K562 (cell line): ENCODE measurements around the gene CERS2. TPM values are rescaled to one million over a fixed set of nuclear protein-coding genes. Genes with fewer than 3 reads are reported as not detected.

Source experiments
- DDX20 ChIP-seq: fragments of 450-650 bp; IDR thresholded peaks from 2 replicates; pipeline ENCODE4 v1.6.1; 2016; ENCODE audit warnings: missing genetic modification characterization, low read depth, mild to moderate bottlenecking, missing compliant biosample characterization, moderate library complexity
- E2F1 ChIP-seq: sonication (generic); formaldehyde crosslinking; IDR thresholded peaks from 2 replicates; pipeline ENCODE4 v1.8.1; 2023; ENCODE audit warnings: mild to moderate bottlenecking, missing genetic modification reagents, moderate library complexity
- EHMT2 ChIP-seq: fragments of 450-650 bp; IDR thresholded peaks from 2 replicates; pipeline ENCODE4 v1.6.1; 2018; ENCODE audit warnings: antibody characterized with exemption
- GATAD2B ChIP-seq: fragments of 450-650 bp; IDR thresholded peaks from 2 replicates; pipeline ENCODE4 v1.6.1; 2017; ENCODE audit warnings: mild to moderate bottlenecking, borderline replicate concordance
- GTF2A2 ChIP-seq: IDR thresholded peaks from 2 replicates; pipeline ENCODE4 v1.6.1; 2016; ENCODE audit warnings: mild to moderate bottlenecking, missing genetic modification characterization, missing compliant biosample characterization
- GTF3C2 ChIP-seq: IDR thresholded peaks from 3 replicates; pipeline ENCODE4 v1.6.1; 2011; ENCODE audit warnings: borderline replicate concordance, mild to moderate bottlenecking, moderate library complexity; ENCODE audit not compliant: insufficient read length; ENCODE audit errors: extremely low read depth
- KLF10 ChIP-seq: fragments of 250-450 bp; sonication (Bioruptor Pico); IDR thresholded peaks from 2 replicates; pipeline ENCODE4 v1.6.1; 2021; ENCODE audit warnings: matching md5 sums
- KLF13 ChIP-seq: fragments of 450-650 bp; IDR thresholded peaks from 2 replicates; pipeline ENCODE4 v1.6.1; 2016; ENCODE audit warnings: missing genetic modification characterization, low read depth, mild to moderate bottlenecking, missing compliant biosample characterization, moderate library complexity, borderline replicate concordance
- MLX ChIP-seq, 2 experiments: fragments of 450-650 bp in 1 of 2; sonication (generic) in 1 of 2; formaldehyde crosslinking; conservative IDR thresholded peaks; 2 replicates each; pipeline versions ENCODE4 v1.4.0 to v1.8.1; 2020 to 2022; ENCODE audit warnings: mild to moderate bottlenecking in 1 of 2, missing genetic modification reagents in 1 of 2
- MTA2 ChIP-seq: fragments of 450-650 bp; IDR thresholded peaks from 2 replicates; pipeline ENCODE4 v1.6.1; 2016; ENCODE audit warnings: low read depth
- NELFE ChIP-seq: IDR thresholded peaks from 2 replicates; pipeline ENCODE4 v1.6.1; 2011; ENCODE audit warnings: mild to moderate bottlenecking; ENCODE audit not compliant: insufficient read depth, insufficient read length
- NFRKB ChIP-seq: fragments of 450-650 bp; IDR thresholded peaks from 2 replicates; pipeline ENCODE4 v1.6.1; 2016; ENCODE audit warnings: low read depth
- NR0B1 ChIP-seq: fragments of 450-650 bp; IDR thresholded peaks from one replicate; pipeline ENCODE4 v1.6.1; 2018; ENCODE audit warnings: mild to moderate bottlenecking, moderate library complexity; ENCODE audit not compliant: partially characterized antibody
- PHB2 ChIP-seq: fragments of 450-650 bp; IDR thresholded peaks from 2 replicates; pipeline ENCODE4 v1.6.1; 2017; ENCODE audit warnings: low read depth
- PHF20 ChIP-seq: fragments of 450-650 bp; IDR thresholded peaks from 2 replicates; pipeline ENCODE4 v1.6.1; 2018; ENCODE audit not compliant: partially characterized antibody
- PKNOX1 ChIP-seq: fragments of 450-650 bp; IDR thresholded peaks from 2 replicates; pipeline ENCODE4 v1.6.1; 2016
- PPARD ChIP-seq: fragments of 250-450 bp; sonication (Bioruptor Pico); IDR thresholded peaks from 2 replicates; pipeline ENCODE4 v1.8.0; 2022; ENCODE audit warnings: inconsistent platforms, mild to moderate bottlenecking, moderate library complexity
- SAFB2 ChIP-seq: fragments of 200-400 bp; formaldehyde crosslinking; IDR thresholded peaks from 2 replicates; pipeline ENCODE4 v1.6.1; 2018; ENCODE audit warnings: borderline replicate concordance, low read length, low read depth, moderate library complexity; ENCODE audit not compliant: severe bottlenecking
- SP1 ChIP-seq: sonication (generic); formaldehyde crosslinking; IDR thresholded peaks from 2 replicates; pipeline ENCODE4 v1.8.1; 2022; ENCODE audit warnings: mild to moderate bottlenecking, missing genetic modification reagents
- STAT5B ChIP-seq: fragments of 250-450 bp; sonication (Bioruptor Pico); IDR thresholded peaks from 2 replicates; pipeline ENCODE4 v1.8.0; 2021; ENCODE audit warnings: mild to moderate bottlenecking, inconsistent platforms
- ZFP36 ChIP-seq: fragments of 150-350 bp; IDR thresholded peaks from 2 replicates; pipeline ENCODE4 v1.6.1; 2018; ENCODE audit warnings: low read length, low read depth; ENCODE audit not compliant: partially characterized antibody
- ZNF77 ChIP-seq: fragments of 250-450 bp; sonication (Bioruptor Pico); IDR thresholded peaks from 2 replicates; pipeline ENCODE4 v1.5.0; 2020
- polyA plus RNA-seq, 8 experiments: library from polyadenylated mRNA; depleted of rRNA in 4 of 8; stranded (reverse) in 5 of 8; unstranded in 3 of 8; fragments of >200 nt; fragmentation: Nextera tagmentation in 2 of 8; fragmentation: Illumina TruSeq in 1 of 8; extraction: Ambion mirVana in 2 of 8; extraction: Trizol in 1 of 8; gene quantifications; 2 replicates each; pipeline versions ENCODE4 v1.2.1 to v1.2.3, GENCODE V29; 2011 to 2014; ENCODE audit warnings: inconsistent platforms in 1 of 8, missing spikeins in 1 of 8
- total RNA-seq, 7 experiments: library from RNA; depleted of rRNA in 6 of 7; stranded (reverse); fragments of >200 nt in 6 of 7; fragmentation: Illumina TruSeq in 2 of 7; extraction: Trizol in 2 of 7; gene quantifications; 2 replicates each; pipeline versions ENCODE4 v1.2.1 to v1.2.3, GENCODE V29; 2011 to 2021; ENCODE audit warnings: low replicate concordance in 1 of 7

Gene CERS2
- total and polyA plus RNA-seq, 9 of the 15 experiments (the other 6 are each of a cell fraction or from before 2014, with no cell fraction given), result 23.4 to 295 (median 132) TPM

- no peak for TF ChIP-seq NR0B1
- no peak for TF ChIP-seq STAT5B
- no peak for TF ChIP-seq PHB2
- TF ChIP-seq GTF3C2, result no peak
- no peak for TF ChIP-seq GATAD2B
- no peak for TF ChIP-seq GTF2A2 (tag)
- peak; percentile 98 for TF ChIP-seq PHF20
- TF ChIP-seq DDX20 (tag), result no peak
- peak; percentile 28; the same call in 1 of the 2 replicates for TF ChIP-seq EHMT2
- peak; percentile 93 for TF ChIP-seq PKNOX1
- peak; percentile 55 for TF ChIP-seq MTA2
- TF ChIP-seq KLF10 (CRISPR knock-in tag), result no peak
- peak; percentile 65; the same call in 1 of the 2 replicates for TF ChIP-seq KLF13 (tag)
- peak; percentile 66 for TF ChIP-seq SP1 (CRISPR knock-in tag)
- no peak for TF ChIP-seq MLX (CRISPR knock-in tag; conservative IDR thresholded peaks at IDR 0.05)
- no peak for TF ChIP-seq SAFB2
- TF ChIP-seq NELFE, result no peak
- TF ChIP-seq NFRKB, result peak; percentile 91
- no peak for TF ChIP-seq ZNF77 (CRISPR knock-in tag)
- peak; percentile 51; the same call in 1 of the 2 replicates for TF ChIP-seq E2F1 (CRISPR knock-in tag)
- TF ChIP-seq ZFP36, result no peak
- no peak for TF ChIP-seq PPARD (CRISPR knock-in tag)
Observed at GRCh38 chr1:150926097-150926741, 48.4 kb downstream of the CERS2 start, which contains the start of gene SETDB1 (continued).
